HAP-1 (cell line): Measurements from ENCODE around the gene ABCC5.

ENCODE experiments used
- DNase-seq, 2 experiments: peaks; one replicate each; pipeline ENCODE4 v3.0.0-alpha.2; 2016 to 2020; ENCODE audit warnings: low spot score in 2 of 2
- H3K27me3 ChIP-seq: fragments of 250-450 bp; sonication (Bioruptor Pico); 2 replicates; pipeline ENCODE4 v1.5.1; 2020; ENCODE audit warnings: low read depth, mild to moderate bottlenecking, moderate library complexity
- H3K36me3 ChIP-seq: fragments of 250-450 bp; sonication (Bioruptor Pico); replicated peaks from 2 replicates; pipeline ENCODE4 v1.5.1; 2020; ENCODE audit warnings: mild to moderate bottlenecking
- H3K4me1 ChIP-seq: fragments of 250-450 bp; sonication (Bioruptor Pico); 2 replicates; pipeline ENCODE4 v1.5.1; 2020; ENCODE audit warnings: mild to moderate bottlenecking
- H3K4me3 ChIP-seq: fragments of 250-450 bp; sonication (Bioruptor Pico); 2 replicates; pipeline ENCODE4 v1.5.1; 2020; ENCODE audit warnings: mild to moderate bottlenecking, moderate library complexity
- H3K9me3 ChIP-seq: fragments of 250-450 bp; sonication (Bioruptor Pico); 2 replicates; pipeline ENCODE4 v1.5.1; 2020; ENCODE audit warnings: mild to moderate bottlenecking, moderate library complexity
- in situ Hi-C: fragments of 300-500 bp; cut with MboI; formaldehyde crosslinking; loops from 3 replicates; pipeline ENCODE4 v1.14.3; 2020; ENCODE audit warnings: low sequenced_read_pairs, inconsistent platforms, mixed read lengths

Gene ABCC5

DNA sequence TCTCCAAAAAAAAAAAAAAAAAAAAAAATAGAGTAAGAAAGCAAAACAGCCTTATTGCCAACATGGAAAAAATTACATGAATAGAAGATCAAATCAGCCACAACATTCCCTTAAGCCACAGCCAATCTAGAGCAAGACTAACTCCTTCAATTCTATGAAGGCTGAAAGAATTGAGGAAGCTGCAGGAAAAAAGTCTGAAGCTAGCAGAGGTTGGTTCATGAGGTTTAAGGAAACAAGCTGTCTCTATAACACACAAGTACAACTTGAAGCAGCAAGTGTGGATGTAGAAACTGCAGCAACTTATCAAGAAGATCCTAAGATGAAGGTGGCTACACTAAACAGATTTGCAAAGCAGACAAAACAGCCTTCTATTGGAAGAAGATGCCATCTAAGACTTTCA is 142.3 kb downstream of the ABCC5 start:
- Histone ChIP-seq H3K27me3 (no peaks in the 10 kb centered on the region), H3K4me3 (no peak overlapping the region), H3K36me3 (no peaks in the 10 kb centered on the region; the same call in 1 of the 2 replicates), H3K4me1 (no peaks in the 10 kb centered on the region), H3K9me3 (no peaks in the 10 kb centered on the region)
- DNase-seq = no peak
- in situ Hi-C loops = loop anchor here (25.0 kb wide), 1 partner anchor 662 kb away; no protein-coding TSS in a partner anchor

DNA sequence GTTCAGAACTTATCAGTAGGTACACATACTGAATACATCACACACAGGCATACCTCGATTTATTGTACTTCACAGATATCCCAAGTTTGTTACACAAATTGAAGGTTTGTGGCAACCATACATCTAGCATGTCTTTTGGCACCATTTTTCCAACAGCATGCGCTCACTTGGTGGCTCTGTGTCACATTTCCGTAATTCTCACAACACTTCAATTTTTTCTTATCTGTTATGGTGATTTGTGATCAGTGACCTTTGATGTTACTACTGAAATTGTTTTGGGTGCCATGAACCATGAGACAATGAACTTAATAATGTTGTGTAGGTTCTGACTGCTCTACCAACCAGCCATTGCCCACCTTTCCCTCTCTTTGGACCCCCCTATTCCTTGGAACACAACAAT is 143.8 kb downstream of the ABCC5 start:
- no peaks in the 10 kb centered on the region for H3K27me3 ChIP-seq
- H3K36me3 ChIP-seq = no peaks in the 10 kb centered on the region; the same call in 1 of the 2 replicates
- in situ Hi-C loops = no loop called here
- no peak overlapping the region for H3K4me3 ChIP-seq
- no peaks in the 10 kb centered on the region for H3K4me1 ChIP-seq
- DNase-seq = no peak
- no peaks in the 10 kb centered on the region for H3K9me3 ChIP-seq

DNA sequence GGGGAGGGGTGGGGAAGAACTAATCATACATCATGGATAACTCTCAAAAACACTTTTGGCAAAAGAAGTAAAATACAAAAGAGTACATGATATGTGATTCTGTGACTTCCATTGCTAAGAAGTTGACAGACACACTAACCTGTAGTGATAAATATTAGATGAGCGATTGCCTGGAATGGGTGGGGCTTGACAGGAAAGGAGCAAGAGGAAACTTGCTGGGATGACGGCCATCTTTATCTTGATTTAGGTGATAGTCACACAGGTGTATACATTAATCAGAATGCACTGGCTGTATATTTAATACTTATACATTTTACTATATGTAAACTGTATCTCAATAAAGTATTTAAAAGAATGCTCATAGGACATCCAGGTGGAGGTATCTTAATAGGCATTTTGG is 146.1 kb downstream of the ABCC5 start:
- Histone ChIP-seq H3K27me3 (no peaks in the 10 kb centered on the region), H3K4me3 (no peak overlapping the region), H3K36me3 (peaks cover 11% of the 10 kb centered on the region), H3K4me1 (no peaks in the 10 kb centered on the region; the same call in 1 of the 2 replicates), H3K9me3 (no peaks in the 10 kb centered on the region)
- in situ Hi-C loops = no loop called here
- no peak for DNase-seq

DNA sequence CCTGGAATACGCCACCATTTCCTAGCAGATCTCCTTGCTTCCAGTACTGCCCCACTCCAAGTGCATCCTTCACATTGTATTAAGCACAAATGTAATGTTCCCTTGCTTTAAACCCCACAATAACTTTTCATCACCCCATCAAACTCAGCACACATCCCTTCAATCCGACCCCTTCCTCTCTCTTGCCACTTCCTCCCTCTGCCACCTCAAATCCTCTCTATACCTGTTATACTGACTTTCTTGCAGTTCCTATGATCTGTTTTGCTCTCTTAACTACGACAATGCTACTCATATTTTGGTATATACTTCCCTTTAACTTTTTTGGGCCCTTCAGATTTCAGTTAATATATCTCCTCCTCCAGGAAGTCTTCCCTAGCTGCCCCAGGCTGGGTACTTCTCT is 147.1 kb downstream of the ABCC5 start:
- Histone ChIP-seq H3K9me3 (no peaks in the 10 kb centered on the region), H3K4me1 (no peaks in the 10 kb centered on the region; the same call in 1 of the 2 replicates), H3K4me3 (no peak overlapping the region), H3K27me3 (no peaks in the 10 kb centered on the region), H3K36me3 (peaks cover 18% of the 10 kb centered on the region)
- in situ Hi-C loops = no loop called here
- DNase-seq = no peak
